Thoracic aorta (tissue), 2 donors: ENCODE results near the gene CCT2. TPM values are rescaled to one million over a fixed set of nuclear protein-coding genes. Genes with fewer than 3 reads are reported as not detected.

Source experiments
- ATAC-seq: fragments of 150-250 bp; one replicate; pipeline ENCODE4 v1.8.0; 2017; ENCODE audit warnings: low read depth; ENCODE audit not compliant: insufficient number of reproducible peaks, low FRiP score
- DNase-seq: peaks from one replicate; pipeline ENCODE4 v3.0.0-alpha.2; 2020; ENCODE audit warnings: low spot score
- H3K27ac ChIP-seq, 2 donors: fragments of 200-600 bp; sonication (generic); 1 replicate in 1 of 2; 2 replicates in 1 of 2; pipeline ENCODE4 v1.5.1; 2016; ENCODE audit warnings: mild to moderate bottlenecking in 2 of 2, moderate library complexity in 2 of 2
- H3K27me3 ChIP-seq: fragments of 200-600 bp; sonication (generic); replicated peaks from 2 replicates; pipeline ENCODE4 v1.6.0; 2016; ENCODE audit warnings: mild to moderate bottlenecking; ENCODE audit not compliant: insufficient read depth
- H3K36me3 ChIP-seq: fragments of 200-600 bp; sonication (generic); one replicate; pipeline ENCODE4 v1.5.1; 2016
- H3K4me1 ChIP-seq, 2 donors: fragments of 200-600 bp; sonication (generic); 1 replicate in 1 of 2; 2 replicates in 1 of 2; pipeline versions ENCODE4 v1.5.1 to v1.6.0; 2016; ENCODE audit warnings: low read depth in 2 of 2, mild to moderate bottlenecking in 1 of 2; ENCODE audit not compliant: control insufficient read depth in 1 of 2
- H3K4me3 ChIP-seq: fragments of 200-600 bp; sonication (generic); 2 replicates; pipeline ENCODE4 v1.5.1; 2016; ENCODE audit warnings: mild to moderate bottlenecking
- H3K9me3 ChIP-seq: fragments of 200-600 bp; sonication (generic); 2 replicates; pipeline ENCODE4 v1.5.1; 2016
- CTCF ChIP-seq: fragments of 200-600 bp; sonication (generic); IDR thresholded peaks from one replicate; pipeline ENCODE4 v1.5.1; 2019; ENCODE audit warnings: antibody characterized with exemption
- total RNA-seq, 2 donors: library from RNA; depleted of rRNA; stranded (reverse); fragments of >200 nt; gene quantifications; one replicate each; pipeline versions ENCODE4 v1.1.0 to v1.2.3, GENCODE V29; 2016

CCT2 gene
- total RNA-seq, 2 donors from 2014 or later, result 82.4 to 89.6 TPM

- DNase-seq (no peak), ATAC-seq (no peak)
- no peak overlapping the region for H3K4me3 ChIP-seq
- no peaks in the 10 kb centered on the region for H3K9me3 ChIP-seq
- no peaks in the 10 kb centered on the region for H3K27me3 ChIP-seq
- no peaks in the 10 kb centered on the region for H3K36me3 ChIP-seq
- H3K27ac ChIP-seq, result no peak overlapping the region
- no peak for TF ChIP-seq CTCF
- no peaks in the 10 kb centered on the region for H3K4me1 ChIP-seq
Observed at GRCh38 chr12:69630191-69630590, 44.9 kb downstream of the CCT2 start.

- ATAC-seq (no peak), DNase-seq (no peak)
- Histone ChIP-seq H3K27ac (no peak overlapping the region), H3K4me1 (no peaks in the 10 kb centered on the region), H3K4me3 (no peak overlapping the region), H3K27me3 (no peaks in the 10 kb centered on the region), H3K9me3 (no peaks in the 10 kb centered on the region), H3K36me3 (no peaks in the 10 kb centered on the region)
- TF ChIP-seq CTCF, result no peak
Observed at GRCh38 chr12:69633061-69633460, 47.8 kb downstream of the CCT2 start.

GRCh38 chr12:69639400-69640016 lies 54.2 kb downstream of the CCT2 start:
- no peak overlapping the region for H3K4me3 ChIP-seq
- DNase-seq (no peak), ATAC-seq (peak; percentile 62)
- H3K9me3 ChIP-seq, result no peaks in the 10 kb centered on the region
- no peaks in the 10 kb centered on the region for H3K27me3 ChIP-seq
- TF ChIP-seq CTCF, result peak; percentile 74
- H3K27ac ChIP-seq, result no peak overlapping the region
- no peaks in the 10 kb centered on the region for H3K36me3 ChIP-seq
- H3K4me1 ChIP-seq, result no peaks in the 10 kb centered on the region

GRCh38 chr12:69641546-69641945 lies 56.3 kb downstream of the CCT2 start:
- H3K4me1 ChIP-seq, result no peaks in the 10 kb centered on the region
- DNase-seq (no peak), ATAC-seq (no peak)
- no peak overlapping the region for H3K4me3 ChIP-seq
- H3K36me3 ChIP-seq, result no peaks in the 10 kb centered on the region
- no peaks in the 10 kb centered on the region for H3K27me3 ChIP-seq
- no peaks in the 10 kb centered on the region for H3K9me3 ChIP-seq
- H3K27ac ChIP-seq, result no peak overlapping the region
- no peak for TF ChIP-seq CTCF

- ATAC-seq (no peak), DNase-seq (no peak)
- H3K27me3 ChIP-seq, result no peaks in the 10 kb centered on the region
- no peak for TF ChIP-seq CTCF
- no peak overlapping the region for H3K27ac ChIP-seq
- H3K4me1 ChIP-seq, result no peaks in the 10 kb centered on the region
- H3K4me3 ChIP-seq, result no peak overlapping the region
- H3K9me3 ChIP-seq, result no peaks in the 10 kb centered on the region
- H3K36me3 ChIP-seq, result no peaks in the 10 kb centered on the region
Observed at GRCh38 chr12:69642531-69642930, 57.3 kb downstream of the CCT2 start.
